Measurements from ENCODE around the gene POGK.
"Not testable (repeated sequence)": the region's sequence is repeated elsewhere in the genome, so short reads cannot be mapped to it uniquely, and the experiment has no call there.

Gene POGK

GRCh38 chr1:166852918-166853317 is 13.6 kb downstream of the POGK start:
- no peak overlapping the region for H3K4me3 ChIP-seq (ENCODE audit: low read depth, low read length)
- DNase-seq (ENCODE audit: low read depth): no peak

- DNase-seq (ENCODE audit: low read depth): no peak
- H3K4me3 ChIP-seq (ENCODE audit: low read depth, low read length): no peak overlapping the region
These were observed 16.3 kb downstream of the POGK start for GRCh38 chr1:166855558-166855957.

GRCh38 chr1:166857995-166858394 is 18.7 kb downstream of the POGK start:
- no peak for DNase-seq (ENCODE audit: low read depth)
- H3K4me3 ChIP-seq (ENCODE audit: low read depth, low read length): no peak overlapping the region

GRCh38 chr1:166858726-166859419 is 19.6 kb downstream of the POGK start:
- H3K4me3 ChIP-seq (ENCODE audit: low read depth, low read length): no peak overlapping the region
- no peak for DNase-seq (ENCODE audit: low read depth)

GRCh38 chr1:166859597-166859996 is 20.3 kb downstream of the POGK start:
- no peak overlapping the region for H3K4me3 ChIP-seq (ENCODE audit: low read depth, low read length)
- DNase-seq (ENCODE audit: low read depth): no peak

GRCh38 chr1:166865926-166866325 is 26.7 kb downstream of the POGK start:
- DNase-seq (ENCODE audit: low read depth): no peak
- H3K4me3 ChIP-seq (ENCODE audit: low read depth, low read length): no peak overlapping the region

- DNase-seq (ENCODE audit: low read depth): no peak
- H3K4me3 ChIP-seq (ENCODE audit: low read depth, low read length): no peak overlapping the region
These were observed 29.4 kb downstream of the POGK start for GRCh38 chr1:166868639-166869038.

GRCh38 chr1:166869318-166870099 is 30.2 kb downstream of the POGK start:
- DNase-seq (ENCODE audit: low read depth): no peak
- no peak overlapping the region for H3K4me3 ChIP-seq (ENCODE audit: low read depth, low read length)

- DNase-seq (ENCODE audit: low read depth): no peak
- H3K4me3 ChIP-seq (ENCODE audit: low read depth, low read length): no peak overlapping the region
These were observed 31.3 kb downstream of the POGK start for GRCh38 chr1:166870584-166870983.

- H3K4me3 ChIP-seq (ENCODE audit: low read depth, low read length): no peak overlapping the region
These were observed 35.2 kb downstream of the POGK start for GRCh38 chr1:166874464-166874863.

GRCh38 chr1:166875302-166875733 is 36.0 kb downstream of the POGK start:
- DNase-seq (ENCODE audit: low read depth): no peak
- H3K4me3 ChIP-seq (ENCODE audit: low read depth, low read length): peak overlapping the region; percentile 58

More at GRCh38 chr1:166874464-166874863, 35.2 kb downstream of the POGK start:
- DNase-seq (ENCODE audit: low read depth): no peak

- peak within 1 kb of the TSS; percentile 58 for H3K4me3 ChIP-seq (ENCODE audit: low read depth, low read length)
- peak; percentile 92 for DNase-seq (ENCODE audit: low read depth)
These were observed 36.7 kb downstream of the POGK start, which contains the start of gene TADA1 for GRCh38 chr1:166875734-166876539. Gene TADA1 (minus strand): TSS chr1:166876264. CDS start chr1:166876233, 31 bp downstream.

- H3K4me3 ChIP-seq (ENCODE audit: low read depth, low read length): peak overlapping the region; percentile 58
- no peak for DNase-seq (ENCODE audit: low read depth)
These were observed 37.2 kb downstream of the POGK start for GRCh38 chr1:166876540-166876838.

- DNase-seq (ENCODE audit: low read depth); H3K4me3 ChIP-seq (ENCODE audit: low read depth, low read length): not testable (repeated sequence)
These were observed 39.1 kb downstream of the POGK start for GRCh38 chr1:166878173-166878917.

GRCh38 chr1:166882893-166883292 is 43.6 kb downstream of the POGK start:
- DNase-seq (ENCODE audit: low read depth): no peak
- H3K4me3 ChIP-seq (ENCODE audit: low read depth, low read length): no peak overlapping the region

- H3K4me3 ChIP-seq (ENCODE audit: low read depth, low read length): no peak overlapping the region
- DNase-seq (ENCODE audit: low read depth): no peak
These were observed 44.9 kb downstream of the POGK start for GRCh38 chr1:166884040-166884642.

- no peak for DNase-seq (ENCODE audit: low read depth)
- H3K4me3 ChIP-seq (ENCODE audit: low read depth, low read length): no peak overlapping the region
These were observed 45.7 kb downstream of the POGK start for GRCh38 chr1:166884971-166885370.

GRCh38 chr1:166888373-166889111 is 49.3 kb downstream of the POGK start:
- H3K4me3 ChIP-seq (ENCODE audit: low read depth, low read length): no peak overlapping the region

More at GRCh38 chr1:166888373-166889111, 49.3 kb downstream of the POGK start:
- no peak for DNase-seq (ENCODE audit: low read depth)
